GM18511 (cell line): Measurements from ENCODE around the gene TPSD1.
"Not testable (repeated sequence)": the region's sequence is repeated elsewhere in the genome, so short reads cannot be mapped to it uniquely, and the experiment has no call there.

ENCODE experiments used
- ATAC-seq: cut with Tn5 transposase; IDR thresholded peaks from one replicate; pipeline ENCODE4 v1.9.1; 2021; ENCODE audit warnings: mild to moderate bottlenecking, moderate library complexity; ENCODE audit not compliant: unreplicated experiment

Gene TPSD1

GRCh38 chr16:1279945-1280589 is 24.2 kb downstream of the TPSD1 start:
- ATAC-seq: no peak

GRCh38 chr16:1280783-1281182 is 24.9 kb downstream of the TPSD1 start:
- ATAC-seq: no peak

- ATAC-seq: no peak
Measured at GRCh38 chr16:1281517-1281916, 25.6 kb downstream of the TPSD1 start.

GRCh38 chr16:1282324-1282973 is 26.6 kb downstream of the TPSD1 start:
- no peak for ATAC-seq

- ATAC-seq: no peak
Measured at GRCh38 chr16:1283296-1283695, 27.4 kb downstream of the TPSD1 start.

- no peak for ATAC-seq
Measured at GRCh38 chr16:1283996-1284616, 28.2 kb downstream of the TPSD1 start.

GRCh38 chr16:1285669-1286512 is 30.0 kb downstream of the TPSD1 start:
- no peak for ATAC-seq

GRCh38 chr16:1286513-1287094 is 30.7 kb downstream of the TPSD1 start:
- no peak for ATAC-seq

- ATAC-seq: no peak
Measured at GRCh38 chr16:1287982-1288670, 32.3 kb downstream of the TPSD1 start.

- ATAC-seq: no peak
Measured at GRCh38 chr16:1288813-1289476, 33.1 kb downstream of the TPSD1 start.

- no peak for ATAC-seq
Measured at GRCh38 chr16:1289477-1289866, 33.6 kb downstream of the TPSD1 start.

GRCh38 chr16:1290063-1290501 is 34.2 kb downstream of the TPSD1 start:
- ATAC-seq: no peak

- no peak for ATAC-seq
Measured at GRCh38 chr16:1290860-1291575, 35.1 kb downstream of the TPSD1 start.

GRCh38 chr16:1291576-1291974 is 35.7 kb downstream of the TPSD1 start:
- ATAC-seq: no peak

GRCh38 chr16:1292208-1292607 is 36.3 kb downstream of the TPSD1 start:
- ATAC-seq: not testable (repeated sequence)

- not testable (repeated sequence) for ATAC-seq
Measured at GRCh38 chr16:1292808-1293207, 36.9 kb downstream of the TPSD1 start.

GRCh38 chr16:1293921-1294656 is 38.2 kb downstream of the TPSD1 start:
- ATAC-seq: no peak

GRCh38 chr16:1295465-1295864 is 39.6 kb downstream of the TPSD1 start:
- ATAC-seq: no peak

GRCh38 chr16:1296688-1297017 is 40.8 kb downstream of the TPSD1 start:
- not testable (repeated sequence) for ATAC-seq
